Measurements from ENCODE around the gene KBTBD8. TPM values are rescaled to one million over a fixed set of nuclear protein-coding genes. Genes with fewer than 3 reads are reported as not detected.
A peak's percentile ranks its signal among the peaks of the same experiment; 100 is the strongest.

The KBTBD8 gene
- polyA plus RNA-seq, 1 donor from 2014 or later = 10.5 TPM

DNA sequence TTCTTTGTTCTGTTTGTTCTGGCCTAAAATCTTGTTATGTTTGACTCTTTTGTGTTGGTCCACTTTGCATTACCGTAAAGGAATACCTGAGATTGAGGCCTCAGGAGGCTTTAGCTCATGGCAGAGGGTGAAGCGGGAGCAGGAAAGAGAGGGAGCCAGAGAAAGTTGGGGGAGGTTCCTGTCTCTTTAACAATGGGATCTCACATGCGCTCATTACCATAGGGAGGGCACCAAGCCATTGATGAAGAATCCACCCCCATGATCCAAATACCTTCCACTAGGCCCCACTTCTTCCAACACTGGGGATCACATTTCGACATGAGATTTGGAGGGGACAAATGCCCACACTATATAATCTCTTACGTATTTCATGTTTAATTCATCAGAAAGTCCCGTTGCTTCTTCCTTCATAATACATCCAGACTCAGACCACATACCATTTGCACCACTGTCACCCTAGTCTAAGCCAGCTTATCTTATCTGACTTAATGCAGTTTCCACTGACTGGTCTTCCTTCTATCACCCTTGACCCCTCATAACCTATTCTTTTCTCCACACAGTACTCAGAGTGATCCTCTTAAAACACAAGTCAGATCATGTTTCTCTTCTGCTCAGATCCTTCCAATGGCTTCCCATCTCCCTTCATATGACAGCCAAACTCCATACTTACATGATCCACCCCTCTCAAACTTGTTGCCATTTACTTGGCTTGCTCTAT is 13.5 kb downstream of the KBTBD8 start:
- peaks cover 7% of the 10 kb centered on the region for H3K36me3 Mint-ChIP-seq
- H3K27me3 Mint-ChIP-seq = no peaks in the 10 kb centered on the region
- H3K27ac Mint-ChIP-seq = no peak overlapping the region
- no peak overlapping the region for H3K4me3 Mint-ChIP-seq
- peaks cover 43 to 57% (median 52%) of the 10 kb centered on the region in 3 donors for H3K4me1 Mint-ChIP-seq
- H3K9me3 Mint-ChIP-seq = no peaks in the 10 kb centered on the region

DNA sequence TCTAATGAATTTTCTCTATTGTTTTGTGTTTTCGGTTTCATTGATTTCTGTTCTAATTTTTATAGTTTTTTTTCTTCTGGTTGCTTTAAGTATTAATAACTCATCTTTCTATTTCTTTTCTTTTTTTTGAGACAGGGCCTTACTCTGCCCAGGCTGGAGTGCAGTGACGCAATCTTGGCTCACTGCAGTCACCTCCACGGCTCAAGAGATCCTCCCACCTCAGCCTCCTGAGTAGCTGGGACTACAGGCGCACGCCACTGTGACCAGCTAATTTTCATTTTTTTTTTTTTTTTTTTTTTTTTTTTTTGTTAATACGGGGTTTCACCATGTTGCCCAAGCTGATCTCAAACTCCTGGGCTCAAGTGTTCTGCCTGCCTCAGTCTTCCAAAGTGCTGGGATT is 14.5 kb downstream of the KBTBD8 start:
- peaks cover 42 to 60% (median 55%) of the 10 kb centered on the region in 3 donors for H3K4me1 Mint-ChIP-seq

DNA sequence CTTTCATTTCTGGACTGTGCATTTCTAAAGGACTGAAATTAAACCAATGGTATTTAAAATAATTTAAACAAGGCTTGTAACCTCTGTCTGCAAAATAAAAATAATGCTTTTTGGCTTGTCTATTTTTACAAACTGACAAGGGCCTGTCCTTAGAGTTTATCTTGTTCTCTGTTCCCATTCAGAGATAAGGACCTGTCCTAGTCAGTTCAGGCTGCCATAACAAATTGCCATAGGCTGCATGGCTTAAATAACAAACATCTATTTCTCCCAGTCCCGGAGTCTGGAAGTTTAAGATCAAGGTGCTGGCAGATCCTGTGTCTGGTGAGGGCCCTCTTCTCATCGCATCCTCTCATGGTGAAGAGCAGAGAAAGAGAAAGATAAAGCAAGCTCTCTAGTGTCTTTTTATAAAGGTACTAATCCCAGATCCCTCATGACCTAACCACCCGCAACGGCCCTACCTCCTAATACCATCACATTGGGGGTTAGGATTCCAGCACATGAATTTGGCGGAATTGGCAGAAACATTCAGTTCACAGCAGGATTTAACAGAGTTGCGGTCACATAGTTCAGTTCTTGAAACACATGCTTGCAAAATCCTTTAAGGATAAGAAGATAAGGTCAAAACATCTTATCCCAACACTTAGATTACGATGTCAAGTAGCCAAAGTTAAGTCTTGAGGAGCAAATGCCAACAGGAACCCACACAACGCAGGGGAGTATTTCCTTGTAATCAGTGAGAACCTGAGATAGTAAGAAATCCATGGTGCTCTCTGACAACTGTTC is 17.8 kb downstream of the KBTBD8 start:
- Mint-ChIP-seq H3K4me1 (peaks cover 44 to 62% (median 54%) of the 10 kb centered on the region in 3 donors), H3K9me3 (no peaks in the 10 kb centered on the region), H3K4me3 (peak overlapping the region; percentile 53 to 89 (median 72)), H3K27me3 (peaks cover 1% of the 10 kb centered on the region), H3K36me3 (peaks cover under 1% of the 10 kb centered on the region), H3K27ac (peak overlapping the region; percentile 16 to 91 (median 34))

More for the DNA sequence above, 14.5 kb downstream of the KBTBD8 start:
- Mint-ChIP-seq H3K27me3 (no peaks in the 10 kb centered on the region), H3K9me3 (no peaks in the 10 kb centered on the region), H3K27ac (peak overlapping the region in 1 of 3 donors; percentile 83), H3K4me3 (peak overlapping the region in 1 of 4 donors; percentile 30), H3K36me3 (peaks cover 7% of the 10 kb centered on the region)

DNA sequence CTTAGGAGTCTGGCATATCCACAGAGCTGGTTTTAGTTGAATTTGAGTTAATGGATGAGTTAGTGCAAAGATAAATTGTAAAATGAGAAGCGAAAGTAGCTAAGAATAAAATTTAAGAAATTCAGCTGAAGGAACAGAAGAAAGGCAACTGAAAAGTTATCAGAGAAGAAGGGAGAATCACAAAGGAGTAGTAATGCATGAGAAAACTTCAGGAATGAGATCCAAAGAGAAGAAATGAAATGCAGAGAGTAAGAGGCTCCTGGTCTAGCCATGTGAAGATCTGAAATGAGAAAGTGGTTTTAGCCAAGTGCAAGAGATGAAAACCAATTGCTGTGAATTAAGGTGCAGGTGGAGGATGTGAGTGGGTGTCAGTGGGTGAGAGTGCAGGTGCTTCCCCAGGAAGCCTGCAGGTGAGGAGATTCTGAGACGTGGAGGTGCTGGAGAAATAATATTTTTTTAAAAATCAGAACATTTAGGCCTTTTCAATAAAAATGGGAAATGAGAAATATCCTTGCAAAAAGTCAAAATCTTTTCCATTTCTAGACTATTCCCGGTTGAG is 18.5 kb downstream of the KBTBD8 start:
- peak overlapping the region; percentile 53 to 89 (median 72) for H3K4me3 Mint-ChIP-seq
- H3K27me3 Mint-ChIP-seq = peaks cover 1% of the 10 kb centered on the region
- H3K27ac Mint-ChIP-seq = peak overlapping the region; percentile 16 to 91 (median 34)

DNA sequence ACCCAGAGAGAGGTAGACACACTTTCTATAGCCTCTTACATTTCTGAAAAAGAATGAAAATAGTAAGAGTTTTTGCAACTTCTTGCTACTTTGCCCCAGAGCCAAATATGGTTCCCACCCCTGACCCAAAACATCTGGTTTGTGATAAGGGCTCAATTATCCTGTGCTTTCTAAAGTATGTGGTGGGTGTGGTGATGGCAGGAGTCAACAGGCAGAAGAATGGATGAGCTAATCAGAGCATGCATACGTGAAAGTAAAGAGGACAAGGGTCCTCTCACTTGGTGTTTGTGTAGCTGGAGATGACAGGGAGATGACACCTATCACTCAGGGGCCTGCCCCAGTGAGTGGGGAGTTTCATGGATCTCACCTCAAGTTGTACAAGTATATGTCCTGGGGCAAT is 19.1 kb downstream of the KBTBD8 start:
- Mint-ChIP-seq H3K27me3 (peaks cover 1% of the 10 kb centered on the region), H3K9me3 (no peaks in the 10 kb centered on the region), H3K27ac (peak overlapping the region in 2 of 3 donors; percentile 34 to 91), H3K4me1 (peaks cover 36 to 53% (median 46%) of the 10 kb centered on the region in 3 donors), H3K36me3 (peaks cover 2% of the 10 kb centered on the region), H3K4me3 (peak overlapping the region; percentile 53 to 89 (median 72))

More for the DNA sequence above, 18.5 kb downstream of the KBTBD8 start:
- Mint-ChIP-seq H3K9me3 (no peaks in the 10 kb centered on the region), H3K36me3 (peaks cover 2% of the 10 kb centered on the region), H3K4me1 (peaks cover 42 to 59% (median 52%) of the 10 kb centered on the region in 3 donors)

DNA sequence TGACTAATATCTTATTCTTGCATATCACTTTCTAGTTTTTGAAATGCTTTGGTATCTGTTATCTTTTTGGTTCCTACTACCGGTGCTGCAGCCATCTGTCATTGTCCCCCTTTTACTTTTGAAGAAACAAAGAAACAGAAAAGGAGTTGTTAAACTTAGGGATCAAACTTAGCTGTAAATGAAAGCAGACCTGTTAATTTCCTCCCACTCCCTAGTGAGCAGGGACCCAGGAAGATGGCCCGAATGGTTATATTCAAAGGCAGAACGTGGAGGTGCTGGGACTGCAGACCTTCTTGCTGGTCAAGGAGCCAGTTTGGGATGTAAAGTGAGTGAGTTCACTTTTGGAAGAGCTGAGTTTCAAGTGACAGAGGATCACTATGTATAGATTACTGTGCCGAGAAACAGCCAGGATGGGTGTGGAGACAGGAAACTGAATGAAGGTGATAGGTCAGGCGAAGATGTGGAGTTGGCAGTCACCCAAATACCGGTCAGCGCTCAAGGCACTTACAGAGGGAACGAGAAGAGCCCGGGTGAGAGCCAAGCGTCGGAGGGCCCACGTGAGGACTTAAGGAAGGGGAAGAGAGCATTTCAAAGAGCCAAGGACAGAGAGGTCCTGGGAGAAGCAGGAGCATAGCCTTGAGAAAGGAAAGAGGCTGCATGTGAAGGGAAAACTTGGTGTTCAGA is 20.1 kb downstream of the KBTBD8 start:
- Mint-ChIP-seq H3K27ac (peak overlapping the region; percentile 54 to 65 (median 55)), H3K36me3 (peaks cover 2% of the 10 kb centered on the region), H3K4me3 (peak overlapping the region; percentile 48 to 90 (median 74)), H3K27me3 (peaks cover 1% of the 10 kb centered on the region), H3K4me1 (peaks cover 33 to 49% (median 42%) of the 10 kb centered on the region in 3 donors), H3K9me3 (no peaks in the 10 kb centered on the region)

DNA sequence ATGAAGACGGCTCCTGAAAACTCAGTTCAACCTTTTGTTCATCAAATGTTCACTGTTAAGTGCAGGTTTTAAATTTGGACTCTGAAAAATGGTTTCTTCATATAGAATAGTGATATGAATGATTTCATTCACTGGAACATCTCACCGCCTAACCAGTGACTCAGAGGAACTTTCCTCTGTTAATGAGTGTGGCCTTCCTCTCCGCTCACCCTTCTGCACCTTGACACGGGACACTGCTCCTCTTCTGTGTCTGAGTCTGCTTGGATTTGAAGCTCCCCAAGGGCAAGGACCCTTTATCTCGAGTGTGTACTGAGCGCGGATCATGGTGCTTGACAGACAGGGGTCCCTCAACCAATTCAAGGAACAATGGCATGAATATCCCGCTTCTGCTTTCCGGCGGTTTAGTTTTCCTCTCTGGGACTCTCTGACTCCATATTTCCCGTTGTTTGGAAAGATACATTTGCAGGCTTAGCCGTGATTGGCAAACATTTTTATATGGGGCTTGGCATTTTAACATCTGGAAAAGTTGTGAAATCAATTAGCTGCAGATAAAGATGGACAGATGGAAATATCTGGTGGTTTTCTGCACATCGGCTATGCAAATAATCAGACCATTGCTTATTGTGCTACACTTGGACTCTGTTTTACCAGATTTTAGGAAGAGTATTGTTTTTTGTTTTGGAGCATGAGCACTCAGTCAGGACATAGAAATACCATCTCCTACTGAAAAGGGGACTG is 20.9 kb downstream of the KBTBD8 start:
- Mint-ChIP-seq H3K4me3 (peak overlapping the region; percentile 48 to 90 (median 74)), H3K27ac (peak overlapping the region; percentile 51 to 74 (median 65)), H3K9me3 (no peaks in the 10 kb centered on the region), H3K36me3 (peaks cover 2% of the 10 kb centered on the region), H3K4me1 (peaks cover 33 to 44% (median 40%) of the 10 kb centered on the region in 3 donors), H3K27me3 (peaks cover 1% of the 10 kb centered on the region)

DNA sequence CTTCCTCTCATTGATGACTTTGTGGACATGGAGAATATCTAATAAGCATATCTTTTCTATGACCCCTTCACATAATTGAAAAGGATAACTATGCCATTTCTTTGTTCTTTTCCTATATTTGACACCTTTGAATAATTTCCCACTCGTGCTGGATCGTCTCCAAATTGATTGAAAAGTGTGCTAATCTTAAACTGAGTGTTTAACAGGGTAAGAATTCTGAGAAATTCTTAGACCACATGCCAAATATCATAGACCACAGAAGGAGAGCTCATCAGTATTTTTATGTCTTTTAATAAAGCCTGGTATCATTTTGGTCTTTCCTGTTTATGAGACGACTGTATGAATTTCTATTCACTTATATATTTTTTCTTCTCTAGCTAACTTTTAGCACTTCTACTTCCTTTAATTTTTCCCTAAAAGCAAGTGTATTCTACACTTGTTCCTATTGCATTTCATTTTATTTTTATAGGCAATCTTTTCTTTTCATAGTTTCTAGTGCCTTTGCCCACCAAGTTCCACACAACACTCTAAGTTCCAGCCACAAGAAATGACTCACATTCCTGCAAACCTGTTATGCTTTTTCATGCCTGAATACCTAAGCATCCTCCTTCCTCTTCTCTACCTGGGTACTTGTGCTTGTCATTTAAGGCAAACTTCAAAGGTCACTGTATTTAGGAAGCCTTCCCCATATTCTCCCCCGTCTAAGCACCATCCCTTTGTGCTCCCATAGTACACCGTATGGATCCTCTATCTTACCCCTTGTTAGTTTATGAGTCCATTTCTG is 30.1 kb downstream of the KBTBD8 start:
- H3K9me3 Mint-ChIP-seq = no peaks in the 10 kb centered on the region
- H3K36me3 Mint-ChIP-seq = no peaks in the 10 kb centered on the region
- H3K4me1 Mint-ChIP-seq = peaks cover 12 to 18% (median 17%) of the 10 kb centered on the region in 3 donors
- H3K27me3 Mint-ChIP-seq = no peaks in the 10 kb centered on the region
- no peak overlapping the region for H3K4me3 Mint-ChIP-seq
- H3K27ac Mint-ChIP-seq = no peak overlapping the region

DNA sequence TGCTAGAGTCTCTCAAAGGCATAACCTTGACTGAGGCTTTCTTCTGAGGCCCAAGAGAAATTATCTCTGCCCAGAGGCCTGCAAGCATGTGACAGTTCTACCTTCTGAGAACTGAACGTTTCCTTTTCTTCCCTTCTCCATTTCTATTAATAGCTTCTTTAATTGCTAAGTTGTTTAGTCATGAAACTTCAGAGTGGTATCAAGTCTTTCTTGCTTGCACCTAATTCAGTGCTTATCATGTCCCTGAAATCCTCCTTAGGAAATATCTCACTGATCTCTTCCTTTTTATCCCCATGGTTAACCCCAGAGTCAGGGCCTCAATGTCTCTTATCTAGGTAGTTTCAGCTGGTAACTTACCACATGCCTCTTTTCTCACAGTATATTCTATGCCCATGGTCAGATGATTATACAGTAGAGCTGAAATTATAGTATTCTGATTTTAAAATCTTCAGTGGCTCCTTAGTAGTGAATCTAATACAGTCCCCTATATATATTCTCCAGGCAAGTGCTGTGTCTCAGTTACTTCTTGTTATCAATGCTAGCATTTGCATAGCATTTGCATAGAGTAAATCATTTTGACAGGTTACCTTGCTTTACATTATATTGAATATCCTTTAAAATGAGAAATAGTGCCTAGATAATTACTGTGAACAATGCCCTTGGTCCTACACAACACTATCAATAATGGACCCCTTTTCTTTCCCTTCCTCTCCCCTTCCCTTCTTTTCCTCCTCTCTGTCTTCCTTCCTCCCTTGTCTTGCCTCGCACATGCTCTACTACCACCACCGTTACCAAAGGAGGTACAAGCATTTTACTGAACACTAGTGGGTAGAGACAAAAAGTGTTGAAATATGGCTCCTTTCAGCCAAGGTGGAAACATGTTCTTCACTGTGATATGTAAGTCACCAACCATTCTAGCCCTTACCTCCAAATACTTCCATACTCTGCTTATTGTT is 33.0 kb downstream of the KBTBD8 start:
- H3K27me3 Mint-ChIP-seq = no peaks in the 10 kb centered on the region
- H3K4me3 Mint-ChIP-seq = peak overlapping the region in 2 of 4 donors; percentile 2 to 56
- peaks cover 14 to 20% (median 17%) of the 10 kb centered on the region in 3 donors for H3K4me1 Mint-ChIP-seq
- peak overlapping the region in 1 of 3 donors; percentile 18 for H3K27ac Mint-ChIP-seq
- no peaks in the 10 kb centered on the region for H3K9me3 Mint-ChIP-seq
- H3K36me3 Mint-ChIP-seq = no peaks in the 10 kb centered on the region

DNA sequence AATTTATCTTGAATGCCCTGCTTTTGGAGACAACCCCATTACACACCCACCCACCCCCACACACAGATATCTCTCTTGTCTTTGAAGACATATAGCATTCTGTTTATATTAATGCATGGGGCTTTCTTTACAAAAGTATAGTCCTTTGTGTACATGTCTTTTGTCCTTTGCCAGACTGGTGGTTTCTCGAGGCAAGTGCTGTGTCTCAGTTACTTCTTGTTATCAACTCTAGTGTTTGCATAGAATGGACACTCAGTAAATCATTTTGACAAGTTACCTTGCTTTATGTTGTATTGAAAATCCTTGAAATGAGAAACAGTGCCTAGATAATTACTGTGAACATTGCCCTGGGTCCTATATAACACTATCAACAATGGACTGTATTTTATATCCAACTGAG is 33.9 kb downstream of the KBTBD8 start:
- Mint-ChIP-seq H3K27ac (no peak overlapping the region), H3K4me3 (peak overlapping the region in 1 of 4 donors; percentile 19), H3K9me3 (no peaks in the 10 kb centered on the region), H3K36me3 (no peaks in the 10 kb centered on the region), H3K4me1 (peaks cover 14 to 20% (median 17%) of the 10 kb centered on the region in 3 donors), H3K27me3 (no peaks in the 10 kb centered on the region)

DNA sequence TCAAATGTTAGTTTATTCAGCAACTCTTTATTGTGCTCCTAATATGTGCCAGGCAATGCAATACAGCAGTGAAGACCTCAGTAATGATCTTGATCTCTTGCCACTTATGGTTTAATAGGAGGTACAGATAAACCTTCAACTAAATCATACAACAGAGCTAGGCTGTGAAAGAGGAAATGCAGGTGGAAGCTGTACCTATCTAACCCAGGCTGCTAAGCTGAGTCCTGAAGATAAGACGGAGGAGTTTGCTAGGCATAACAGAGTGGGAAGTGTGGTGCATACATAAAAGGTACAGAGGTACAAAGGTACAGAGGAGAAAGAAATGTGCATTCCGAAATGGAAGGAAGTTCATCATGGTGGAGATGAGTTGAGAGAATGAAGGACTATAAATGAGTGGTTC is 35.0 kb downstream of the KBTBD8 start:
- Mint-ChIP-seq H3K27me3 (no peaks in the 10 kb centered on the region), H3K36me3 (no peaks in the 10 kb centered on the region), H3K9me3 (no peaks in the 10 kb centered on the region), H3K4me1 (peaks cover 14 to 20% (median 17%) of the 10 kb centered on the region in 3 donors), H3K4me3 (no peak overlapping the region), H3K27ac (no peak overlapping the region)

DNA sequence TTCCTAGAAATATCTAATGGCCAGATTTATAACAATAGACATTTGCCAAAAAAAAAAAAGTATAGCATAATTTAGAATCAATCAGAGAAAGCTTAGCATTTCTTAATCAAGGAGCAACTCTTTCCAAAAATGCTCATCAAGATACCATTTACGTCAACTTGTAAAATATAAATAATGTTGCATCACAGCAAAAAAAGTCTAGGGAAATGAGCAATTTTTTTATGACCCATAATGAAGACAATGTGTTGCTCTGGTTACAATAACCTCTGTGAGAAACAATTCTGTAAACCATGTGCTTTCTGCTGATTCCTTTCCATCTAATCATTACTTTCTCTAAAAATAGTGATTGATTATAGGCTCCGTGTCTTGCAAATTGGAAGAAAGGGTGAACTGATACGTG is 36.3 kb downstream of the KBTBD8 start:
- Mint-ChIP-seq H3K36me3 (no peaks in the 10 kb centered on the region), H3K9me3 (no peaks in the 10 kb centered on the region), H3K27me3 (no peaks in the 10 kb centered on the region), H3K27ac (no peak overlapping the region), H3K4me3 (no peak overlapping the region), H3K4me1 (peaks cover 14 to 20% (median 17%) of the 10 kb centered on the region in 3 donors)
